Superior temporal gyrus (tissue), 1 donor: ENCODE results near the gene UPB1.
"Not testable (repeated sequence)": the region's sequence is repeated elsewhere in the genome, so short reads cannot be mapped to it uniquely, and the experiment has no call there.

Source experiments
- DNase-seq: peaks from one replicate; pipeline ENCODE4 v3.0.0-alpha.2; 2016; ENCODE audit errors: extremely low spot score

Gene UPB1

GRCh38 chr22:24532075-24532474 is 36.9 kb downstream of the UPB1 start:
- no peak for DNase-seq

- DNase-seq, result no peak
Observed at GRCh38 chr22:24535348-24535747, 40.2 kb downstream of the UPB1 start.

- DNase-seq, result no peak
Observed at GRCh38 chr22:24536089-24536488, 41.0 kb downstream of the UPB1 start.

DNA sequence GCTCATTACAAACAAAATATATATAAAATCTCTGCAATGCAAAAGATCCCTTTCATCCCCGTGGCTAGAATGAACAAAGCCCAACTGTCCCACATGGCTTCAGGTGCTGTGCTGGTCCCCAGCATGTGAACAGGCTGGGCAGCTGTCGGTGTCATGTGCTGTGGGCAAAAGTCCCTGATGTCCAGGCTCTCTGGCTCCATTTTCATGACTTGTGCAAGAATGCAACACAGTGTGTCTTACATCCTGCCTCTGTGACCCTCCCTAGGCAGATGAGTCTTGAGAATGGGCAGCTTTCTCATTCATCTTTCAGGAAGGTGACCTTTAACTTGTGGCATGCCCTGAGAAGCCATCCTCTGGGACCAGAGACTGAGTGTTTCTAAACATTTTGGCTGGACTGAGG is 45.3 kb downstream of the UPB1 start:
- no peak for DNase-seq

GRCh38 chr22:24541681-24542515 is 46.8 kb downstream of the UPB1 start:
- DNase-seq, result no peak

DNA sequence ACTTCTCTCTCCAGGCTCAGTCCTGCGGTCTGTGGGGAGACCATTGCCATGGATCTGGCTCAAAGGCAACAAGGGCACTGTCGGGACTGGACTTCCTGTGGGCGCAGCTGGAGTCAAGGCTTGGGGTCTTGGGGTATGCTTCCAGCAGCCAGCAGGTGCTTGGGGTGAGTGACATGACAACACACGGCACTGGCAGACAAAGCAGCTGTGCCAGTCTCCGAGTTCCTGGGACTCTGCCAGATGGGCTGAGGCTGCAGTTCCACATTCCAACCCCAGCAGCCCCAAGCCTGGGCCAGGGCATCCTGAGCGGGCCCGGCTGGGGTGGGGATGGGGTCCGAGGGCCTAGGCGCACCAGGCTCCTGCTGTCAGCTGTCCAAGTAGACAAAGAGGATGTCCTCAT is 47.5 kb downstream of the UPB1 start:
- peak; percentile 35 for DNase-seq

- no peak for DNase-seq
Observed at GRCh38 chr22:24543185-24543601, 48.1 kb downstream of the UPB1 start.

DNA sequence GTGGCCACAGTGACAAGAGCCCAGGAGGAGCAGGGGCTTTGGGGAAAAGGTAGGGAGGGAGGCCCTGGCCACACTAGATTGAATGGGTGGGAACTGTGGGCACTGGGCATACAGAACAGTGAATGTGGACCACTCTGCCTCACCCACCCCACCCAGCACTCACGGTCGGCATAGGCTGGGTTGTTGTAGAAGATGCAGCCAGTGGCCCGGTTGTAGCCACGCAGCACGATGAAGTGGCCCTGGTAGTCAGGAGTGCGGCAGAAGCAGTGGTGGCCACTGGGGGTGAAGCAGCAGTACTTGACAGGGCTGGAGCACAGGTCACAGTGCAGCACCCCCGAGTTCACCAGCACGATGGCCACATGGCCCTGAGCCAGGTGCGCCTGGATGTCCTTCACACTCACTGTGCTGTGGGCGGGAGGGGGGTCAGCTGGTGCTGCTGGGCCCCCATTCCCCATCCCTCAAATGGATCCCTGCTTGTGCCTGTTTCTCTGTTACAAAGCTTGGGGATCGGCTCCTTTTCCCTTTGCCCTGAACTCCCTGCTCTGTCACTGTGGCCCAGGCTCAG is 48.6 kb downstream of the UPB1 start:
- DNase-seq, result no peak

- DNase-seq, result no peak
Observed at GRCh38 chr22:24548812-24549211, 53.7 kb downstream of the UPB1 start.

- DNase-seq, result no peak
Observed at GRCh38 chr22:24550028-24550901, 55.1 kb downstream of the UPB1 start.

DNA sequence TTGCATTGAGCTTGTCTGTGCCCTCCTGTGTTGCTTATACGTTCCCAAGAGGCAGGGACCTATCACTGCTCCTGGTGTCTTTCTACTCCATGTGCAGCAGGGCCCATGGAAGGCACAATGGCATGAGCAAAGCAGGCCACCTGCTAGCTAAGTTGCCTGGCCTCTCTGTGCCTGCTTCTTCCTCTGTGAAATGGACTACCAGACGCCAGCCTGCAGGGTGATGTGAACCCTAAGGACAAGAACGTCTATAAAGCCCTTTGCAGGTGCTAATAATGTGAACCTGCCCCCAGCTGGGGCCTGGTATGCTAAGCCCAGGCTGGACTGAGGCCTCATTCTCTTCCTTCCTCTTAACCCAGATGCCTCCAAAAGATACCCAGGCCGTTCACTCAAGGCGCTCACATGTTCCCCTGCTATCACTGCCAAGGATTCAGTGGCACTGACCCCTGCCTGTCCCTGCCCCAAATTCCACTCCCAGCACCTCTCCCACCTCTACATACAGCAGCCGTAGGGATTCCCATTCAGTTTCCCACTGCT is 55.8 kb downstream of the UPB1 start:
- DNase-seq, result no peak

GRCh38 chr22:24552503-24553286 is 57.6 kb downstream of the UPB1 start:
- not testable (repeated sequence) for DNase-seq

GRCh38 chr22:24553597-24554312 is 58.6 kb downstream of the UPB1 start:
- DNase-seq, result peak; percentile 17

DNA sequence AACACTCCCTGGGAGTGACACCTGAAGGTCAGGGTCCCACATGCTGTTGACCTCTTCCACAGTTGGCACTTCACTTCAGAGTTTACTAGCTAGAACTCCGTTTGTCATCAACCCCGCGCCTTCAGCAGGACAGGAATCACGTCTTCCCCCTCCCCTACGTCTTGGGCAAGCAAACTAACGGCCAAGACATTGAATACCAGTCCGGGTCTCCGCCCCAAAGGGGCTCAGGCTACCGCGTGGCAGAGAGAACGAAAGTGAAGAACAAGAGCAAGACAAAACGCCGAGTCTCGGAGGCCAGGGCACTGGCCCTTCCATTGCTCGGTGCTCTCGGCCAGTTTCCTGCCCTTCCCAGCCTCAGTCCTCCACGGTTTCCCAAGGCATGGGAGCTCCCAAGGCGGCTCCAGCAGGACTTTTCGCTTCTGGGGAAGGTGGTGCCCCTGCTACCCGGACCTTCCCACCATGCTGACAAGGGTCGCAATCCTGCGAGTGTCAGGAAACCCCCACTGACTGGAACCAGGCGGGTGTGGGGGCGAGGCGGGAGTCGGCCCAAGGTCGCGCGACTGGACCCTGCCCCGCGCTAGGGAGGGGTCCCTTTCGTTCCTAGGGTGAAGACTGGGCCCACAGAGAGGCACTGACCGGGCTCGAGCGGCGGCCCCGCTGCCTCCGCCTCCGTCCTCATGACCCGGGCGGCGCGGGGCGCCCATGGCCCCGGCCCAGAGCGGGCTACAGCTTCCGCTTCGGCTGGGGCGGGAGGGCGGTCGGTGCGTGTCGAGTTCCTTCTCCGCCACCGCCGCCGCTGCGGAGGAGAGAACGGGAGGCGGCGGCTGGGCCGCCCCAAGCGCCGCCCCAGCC is 59.4 kb downstream of the UPB1 start, which contains the start of gene GUCD1:
Gene GUCD1, minus strand, starts transcription at position 826 of the 852 bp plus-strand sequence. Its CDS starts 147 bp downstream, at position 679.
- no peak for DNase-seq

GRCh38 chr22:24555165-24556039 is 60.3 kb downstream of the UPB1 start, which contains the start of gene SNRPD3:
SNRPD3 (plus strand) TSS chr22:24555999; CDS start chr22:24557675, 1,676 bp downstream.
- peak; percentile 98 for DNase-seq

- no peak for DNase-seq
Observed at GRCh38 chr22:24559471-24559870, 64.3 kb downstream of the UPB1 start.

- DNase-seq, result no peak
Observed at GRCh38 chr22:24563246-24563645, 68.1 kb downstream of the UPB1 start.

DNA sequence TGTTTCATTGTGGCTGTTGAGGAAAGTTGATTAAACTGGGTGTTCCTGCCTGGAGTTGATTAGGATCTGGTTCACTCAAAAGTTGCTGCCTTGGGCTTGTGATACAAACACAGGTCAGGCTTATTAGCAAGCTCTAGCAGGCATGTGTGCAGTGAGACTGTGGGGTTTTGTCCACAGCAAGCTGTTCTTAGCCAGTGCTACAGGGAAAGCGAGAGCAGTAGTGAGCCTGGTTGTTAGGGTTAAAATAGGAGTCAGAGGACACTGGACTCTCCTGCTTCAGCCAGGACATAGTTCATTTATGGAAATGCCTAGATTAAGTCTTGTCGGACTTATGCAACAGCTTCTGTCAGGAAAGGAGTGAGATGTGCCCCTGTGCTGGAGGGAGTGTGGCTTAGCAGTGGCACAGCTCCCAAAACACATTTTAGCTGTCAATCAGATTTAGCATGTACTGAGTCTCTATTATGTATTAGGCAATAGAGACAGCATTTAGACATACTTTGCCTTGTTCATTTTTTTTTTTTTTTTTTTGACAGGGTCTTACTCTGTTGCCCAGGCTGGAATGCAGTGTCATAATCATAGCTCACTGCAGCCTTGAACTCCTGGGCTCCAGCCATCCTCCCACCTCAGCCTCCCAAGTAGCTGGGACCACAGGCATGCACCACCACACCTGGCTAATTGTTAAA is 69.4 kb downstream of the UPB1 start:
- DNase-seq, result no peak
